ENCODE measurements around the gene CRTC1.
"Not testable (repeated sequence)": the region's sequence is repeated elsewhere in the genome, so short reads cannot be mapped to it uniquely, and the experiment has no call there.

Gene CRTC1

GRCh38 chr19:18809149-18809868 lies 125.8 kb downstream of the CRTC1 start:
- no peak for DNase-seq

DNA sequence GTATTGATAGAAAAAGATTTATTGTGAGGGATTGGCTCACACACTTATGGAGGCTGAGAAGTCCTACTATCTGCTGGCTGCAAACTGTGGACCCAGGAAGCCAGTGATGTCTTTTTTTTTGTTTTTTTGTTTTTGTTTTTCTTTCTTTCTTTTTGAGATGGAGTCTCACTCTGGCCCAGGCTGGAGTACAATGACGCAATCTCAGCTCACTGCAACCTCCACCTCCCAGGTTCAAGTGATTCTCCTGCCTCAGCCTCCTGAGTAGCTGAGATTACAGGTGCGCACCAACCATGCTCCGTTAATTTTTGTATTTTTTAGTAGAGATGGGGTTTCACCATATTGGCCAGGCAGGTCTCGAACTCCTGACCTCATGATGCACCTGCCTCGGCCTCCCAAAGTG lies 128.2 kb downstream of the CRTC1 start:
- DNase-seq, result not testable (repeated sequence)

- no peak for DNase-seq
Measured at GRCh38 chr19:18814063-18814462, 130.6 kb downstream of the CRTC1 start.

DNA sequence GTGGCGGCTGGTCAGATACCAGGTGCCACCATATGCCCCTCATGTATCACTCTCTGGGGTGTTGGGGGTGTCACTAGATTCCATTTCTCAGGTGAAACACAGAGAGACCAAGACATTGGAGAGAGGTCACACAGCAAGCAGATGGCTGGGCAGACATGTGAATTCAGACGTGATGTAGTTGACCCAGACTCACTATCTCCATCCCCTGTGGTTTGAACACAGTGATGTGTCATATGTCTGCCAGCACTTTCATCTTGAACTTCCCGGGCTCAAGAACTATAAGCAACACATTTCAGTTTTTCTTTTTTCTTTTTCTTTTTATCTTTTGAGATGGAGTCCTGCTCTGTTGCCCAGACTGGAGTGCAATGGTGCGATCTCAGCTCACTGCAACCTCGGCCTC lies 132.2 kb downstream of the CRTC1 start:
- no peak for DNase-seq

GRCh38 chr19:18816645-18817044 lies 133.2 kb downstream of the CRTC1 start:
- DNase-seq, result peak; percentile 57

DNA sequence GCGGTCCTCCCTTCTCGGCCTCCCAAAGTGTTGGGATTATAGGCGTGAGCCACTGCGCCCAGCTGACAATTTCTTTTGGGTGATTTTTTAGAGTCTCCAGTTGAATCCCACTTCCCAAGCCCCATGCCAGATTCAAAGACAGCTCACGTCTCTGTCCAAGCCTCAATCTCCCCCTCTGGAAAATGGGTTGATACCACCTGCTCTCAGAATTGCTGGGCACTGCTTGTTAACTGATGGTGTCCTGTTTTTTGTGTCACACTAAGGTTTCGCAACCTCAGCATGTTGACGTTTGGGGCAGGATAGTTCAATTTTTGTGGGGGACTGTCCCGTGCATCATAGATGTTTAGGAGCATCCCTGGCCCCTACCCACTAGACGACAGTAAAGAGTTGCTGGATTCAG lies 134.1 kb downstream of the CRTC1 start:
- no peak for DNase-seq

DNA sequence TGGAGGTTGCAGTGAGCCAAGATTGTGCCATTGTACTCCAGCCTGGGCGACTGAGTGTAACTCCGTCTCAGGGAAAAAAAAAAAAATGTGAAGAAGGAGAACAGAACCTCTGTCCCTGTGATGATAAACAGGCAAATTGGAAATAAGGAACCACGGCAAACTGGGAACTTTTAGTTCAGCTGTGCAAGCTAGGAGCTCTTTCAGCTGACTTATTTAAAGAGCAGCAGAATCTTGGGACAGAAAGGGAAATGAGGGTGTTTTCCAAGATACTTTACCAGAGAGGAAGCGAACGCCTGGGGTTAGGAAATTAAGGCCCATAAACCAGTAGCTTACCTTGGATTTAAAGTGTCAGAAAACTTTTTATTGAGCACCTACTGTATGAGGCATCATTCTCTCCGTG lies 145.3 kb downstream of the CRTC1 start:
- DNase-seq, result no peak

DNA sequence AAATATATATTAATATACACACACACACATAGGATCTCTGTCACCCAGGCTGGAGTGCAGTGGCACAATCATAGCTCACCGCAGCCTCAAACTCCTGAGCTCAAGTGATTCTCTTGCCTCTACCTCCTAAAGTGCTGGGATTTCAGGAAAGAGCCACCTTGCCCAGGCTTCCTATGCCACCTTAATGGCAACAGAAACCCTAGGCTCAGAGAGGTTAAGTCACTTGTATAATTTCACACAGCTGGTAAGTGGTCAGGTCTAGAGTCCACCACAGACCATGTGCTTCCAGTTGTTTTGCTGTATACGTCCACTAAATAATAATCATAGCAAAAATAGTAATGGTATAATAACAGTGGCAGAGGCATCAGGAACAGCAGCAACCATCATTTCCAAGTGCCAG lies 147.0 kb downstream of the CRTC1 start:
- no peak for DNase-seq

DNA sequence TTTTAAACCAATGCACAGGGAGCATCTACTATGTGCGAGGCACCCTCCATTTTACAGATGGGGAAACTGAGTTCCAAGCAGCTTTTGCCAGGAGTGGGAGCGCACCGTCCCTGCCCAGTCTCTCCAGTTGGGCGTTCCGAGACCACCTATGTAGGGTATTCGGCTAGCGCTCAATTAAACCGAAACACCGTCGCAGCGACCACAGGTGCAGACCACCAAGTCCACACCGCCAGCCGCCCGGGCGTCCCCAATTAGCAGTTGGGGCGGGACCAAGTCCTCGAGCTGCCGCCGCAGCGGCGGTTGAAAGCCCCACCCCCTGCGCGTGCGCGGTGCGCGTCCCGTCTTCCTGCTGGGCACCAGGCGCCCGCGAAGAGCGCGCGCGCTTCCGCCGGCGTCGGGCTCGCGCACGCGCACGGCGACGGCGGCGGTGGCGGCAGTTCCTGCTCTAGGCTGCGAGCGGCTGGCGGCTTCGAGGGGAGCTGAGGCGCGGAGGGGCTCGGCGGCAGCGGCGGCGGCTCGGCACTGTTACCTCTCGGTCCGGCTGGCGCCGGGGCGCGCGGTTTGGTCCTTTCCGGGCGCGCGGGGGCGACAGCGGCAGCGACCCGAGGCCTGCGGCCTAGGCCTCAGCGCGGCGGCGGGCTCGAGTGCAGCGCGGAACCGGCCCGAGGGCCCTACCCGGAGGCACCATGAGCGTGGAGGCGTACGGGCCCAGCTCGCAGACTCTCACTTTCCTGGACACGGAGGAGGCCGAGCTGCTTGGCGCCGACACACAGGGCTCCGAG lies 148.2 kb downstream of the CRTC1 start, which contains the start of gene UPF1:
UPF1 (plus strand) TSS at position 436 of the 782 bp plus-strand sequence; CDS start at position 687, 251 bp downstream.
- DNase-seq, result peak; percentile 49

All from NCI-H524 treated with DMSO at 0.1 percent for 48 hours (cell line).